ENCODE measurements around the gene MLLT3. TPM values are rescaled to one million over a fixed set of nuclear protein-coding genes. Genes with fewer than 3 reads are reported as not detected.

The MLLT3 gene
- total RNA-seq, 3 donors from 2014 or later = 8.8 to 30.3 (median 22.6) TPM

DNA sequence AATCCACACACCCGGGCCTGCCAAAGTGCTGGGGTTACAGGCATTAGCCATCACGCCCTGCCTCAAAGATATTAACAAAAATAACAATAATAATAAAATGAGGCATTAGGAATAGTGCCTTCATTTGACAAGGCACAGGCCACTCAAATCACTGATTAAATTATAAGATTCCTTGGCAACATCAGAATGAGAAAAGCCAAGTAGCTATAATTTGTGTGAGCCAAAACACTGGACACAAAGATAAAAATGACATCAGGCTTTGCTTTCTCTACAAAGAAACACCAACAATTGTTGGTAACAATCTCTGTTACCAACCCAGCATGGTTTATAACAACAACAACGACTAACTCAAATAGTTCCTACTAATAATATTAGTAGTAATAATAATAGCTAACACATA lies 73.2 kb downstream of the MLLT3 start:
- Histone ChIP-seq H3K4me1 (no peaks in the 10 kb centered on the region), H3K9me3 (no peaks in the 10 kb centered on the region), H3K36me3 (no peaks in the 10 kb centered on the region), H3K27ac (no peak overlapping the region), H3K4me3 (no peak overlapping the region), H3K27me3 (no peaks in the 10 kb centered on the region)
- TF ChIP-seq POLR2A (IDR thresholded peaks at IDR 0.05) (no peak), POLR2AphosphoS5 (IDR thresholded peaks at IDR 0.05) (no peak)
- TF ChIP-seq, protein P1, sequence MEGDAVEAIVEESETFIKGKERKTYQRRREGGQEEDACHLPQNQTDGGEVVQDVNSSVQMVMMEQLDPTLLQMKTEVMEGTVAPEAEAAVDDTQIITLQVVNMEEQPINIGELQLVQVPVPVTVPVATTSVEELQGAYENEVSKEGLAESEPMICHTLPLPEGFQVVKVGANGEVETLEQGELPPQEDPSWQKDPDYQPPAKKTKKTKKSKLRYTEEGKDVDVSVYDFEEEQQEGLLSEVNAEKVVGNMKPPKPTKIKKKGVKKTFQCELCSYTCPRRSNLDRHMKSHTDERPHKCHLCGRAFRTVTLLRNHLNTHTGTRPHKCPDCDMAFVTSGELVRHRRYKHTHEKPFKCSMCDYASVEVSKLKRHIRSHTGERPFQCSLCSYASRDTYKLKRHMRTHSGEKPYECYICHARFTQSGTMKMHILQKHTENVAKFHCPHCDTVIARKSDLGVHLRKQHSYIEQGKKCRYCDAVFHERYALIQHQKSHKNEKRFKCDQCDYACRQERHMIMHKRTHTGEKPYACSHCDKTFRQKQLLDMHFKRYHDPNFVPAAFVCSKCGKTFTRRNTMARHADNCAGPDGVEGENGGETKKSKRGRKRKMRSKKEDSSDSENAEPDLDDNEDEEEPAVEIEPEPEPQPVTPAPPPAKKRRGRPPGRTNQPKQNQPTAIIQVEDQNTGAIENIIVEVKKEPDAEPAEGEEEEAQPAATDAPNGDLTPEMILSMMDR (IDR thresholded peaks at IDR 0.05) = no peak
- intact Hi-C loops (cut with DNase I; ENCODE audit: low total_unique reads) = no loop called here
- DNase-seq (ENCODE audit: low spot score in 2 of 2) = no peak

DNA sequence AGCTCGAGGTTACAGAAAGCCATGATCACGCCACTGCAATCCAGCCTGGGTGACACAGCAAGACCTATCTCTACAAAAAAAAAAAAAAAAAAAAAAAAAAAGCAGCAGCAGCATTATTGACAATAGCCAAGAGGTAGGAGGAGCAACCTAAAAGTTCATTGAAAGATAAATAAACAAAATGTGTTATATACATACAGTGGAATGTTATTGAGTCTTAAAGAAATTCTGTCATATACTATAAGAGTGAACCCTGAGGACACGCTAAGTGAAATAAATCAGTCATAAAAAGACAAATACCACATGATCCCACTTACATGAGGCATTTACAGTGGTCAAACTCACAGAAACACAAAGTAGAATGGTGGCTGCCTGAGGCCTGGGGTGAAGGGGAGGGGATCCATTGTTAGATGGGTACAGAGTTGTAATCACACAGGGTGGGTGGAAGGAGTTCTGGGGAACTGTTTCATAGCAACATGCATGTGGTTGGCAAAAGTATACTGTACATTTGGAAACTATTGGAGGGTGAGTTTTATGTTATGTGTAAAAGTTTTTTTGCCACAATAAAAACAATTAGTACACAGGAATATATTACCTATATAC lies 77.2 kb downstream of the MLLT3 start:
- Histone ChIP-seq H3K36me3 (no peaks in the 10 kb centered on the region), H3K9me3 (peaks cover 6 to 11% of the 10 kb centered on the region in 2 donors), H3K4me1 (no peaks in the 10 kb centered on the region), H3K27ac (no peak overlapping the region), H3K4me3 (no peak overlapping the region), H3K27me3 (no peaks in the 10 kb centered on the region)
- TF ChIP-seq, protein P1 (IDR thresholded peaks at IDR 0.05) = no peak
- TF ChIP-seq POLR2AphosphoS5 (IDR thresholded peaks at IDR 0.05) = no peak
- TF ChIP-seq POLR2A (IDR thresholded peaks at IDR 0.05) = no peak
- DNase-seq (ENCODE audit: low spot score in 2 of 2) = no peak
- intact Hi-C loops (cut with DNase I; ENCODE audit: low total_unique reads) = no loop called here

DNA sequence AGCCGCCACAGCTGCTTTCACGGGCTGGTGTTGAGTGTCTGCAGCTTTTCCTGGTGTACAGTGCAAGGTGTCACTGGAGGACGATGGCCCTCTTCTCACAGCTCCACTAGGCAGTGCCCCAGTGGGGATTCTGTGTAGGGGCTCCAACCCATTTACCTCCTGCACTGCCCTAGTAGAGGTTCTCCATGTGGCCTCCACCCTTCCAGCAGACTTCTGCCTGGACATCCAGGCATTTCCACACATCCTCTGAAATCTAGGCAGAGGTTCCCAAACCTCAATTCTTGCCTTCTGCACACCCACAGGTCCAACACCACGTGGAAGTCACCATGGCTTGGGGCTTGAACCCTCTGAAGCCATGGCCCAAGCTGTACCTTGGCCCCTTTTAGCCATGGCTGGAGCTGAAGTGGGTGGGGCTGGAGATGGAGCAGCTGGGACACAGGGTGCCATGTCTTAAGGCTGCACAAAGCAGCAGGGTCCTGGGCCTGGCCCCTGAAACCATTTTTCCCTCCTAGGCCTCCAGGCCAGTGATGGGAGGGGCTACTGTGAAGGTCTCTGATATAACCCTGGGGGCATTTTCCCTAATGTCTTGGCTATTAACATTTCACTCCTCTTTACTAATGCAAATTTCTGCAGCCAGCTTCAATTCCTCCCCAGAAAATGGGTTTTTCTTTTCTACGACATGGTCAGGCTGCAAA lies 82.0 kb downstream of the MLLT3 start:
- Histone ChIP-seq H3K4me3 (no peak overlapping the region), H3K9me3 (peaks cover 11 to 17% of the 10 kb centered on the region in 2 donors), H3K27ac (no peak overlapping the region), H3K36me3 (no peaks in the 10 kb centered on the region), H3K27me3 (no peaks in the 10 kb centered on the region), H3K4me1 (no peaks in the 10 kb centered on the region)
- intact Hi-C loops (cut with DNase I; ENCODE audit: low total_unique reads) = no loop called here
- TF ChIP-seq POLR2AphosphoS5 (IDR thresholded peaks at IDR 0.05) = no peak
- TF ChIP-seq POLR2A (IDR thresholded peaks at IDR 0.05) = no peak
- TF ChIP-seq, protein P1 (IDR thresholded peaks at IDR 0.05) = no peak
- no peak for DNase-seq (ENCODE audit: low spot score in 2 of 2)

DNA sequence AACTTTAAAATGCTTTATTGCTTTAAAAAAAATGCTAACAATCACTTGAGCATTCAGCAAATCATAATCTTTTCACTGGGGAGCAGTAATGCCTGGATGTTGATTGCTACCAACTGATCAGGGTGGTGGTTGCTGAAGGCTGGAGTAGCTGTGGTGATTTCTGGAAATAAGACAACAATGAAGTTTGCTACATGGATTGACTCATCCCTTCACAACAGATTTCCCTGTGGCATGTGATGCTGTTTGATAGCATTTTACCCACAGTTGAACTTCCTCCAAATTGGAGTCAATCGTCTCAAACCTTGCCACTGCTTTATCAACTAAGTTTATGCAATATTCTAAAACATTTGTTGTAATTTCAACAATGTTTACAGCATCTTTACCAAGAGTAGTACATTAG lies 83.3 kb downstream of the MLLT3 start:
- no peaks in the 10 kb centered on the region for H3K27me3 ChIP-seq
- no peaks in the 10 kb centered on the region for H3K36me3 ChIP-seq
- intact Hi-C loops (cut with DNase I; ENCODE audit: low total_unique reads) = no loop called here
- no peaks in the 10 kb centered on the region for H3K4me1 ChIP-seq
- no peak for TF ChIP-seq POLR2A (IDR thresholded peaks at IDR 0.05)
- no peak overlapping the region for H3K4me3 ChIP-seq
- peaks cover 11 to 17% of the 10 kb centered on the region in 2 donors for H3K9me3 ChIP-seq
- no peak overlapping the region for H3K27ac ChIP-seq
- no peak for DNase-seq (ENCODE audit: low spot score in 2 of 2)

DNA sequence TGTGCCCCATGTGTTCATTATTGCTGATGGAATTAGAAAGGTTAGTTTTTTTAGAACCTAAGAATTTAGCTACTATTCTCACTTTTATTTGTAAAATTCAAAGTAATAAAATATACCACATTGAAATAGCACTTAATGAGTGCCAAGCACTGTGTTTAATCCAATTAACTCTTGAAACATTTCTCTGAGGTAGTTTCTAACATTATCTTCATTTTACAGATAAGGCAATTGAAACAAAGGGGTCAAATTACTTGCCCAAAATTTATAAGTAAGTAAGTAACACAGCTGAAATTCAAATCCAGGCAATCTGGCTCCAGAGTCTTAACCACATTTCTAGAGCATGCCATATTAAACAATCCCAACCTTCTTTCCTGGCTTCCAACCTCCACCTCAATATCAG lies 84.2 kb downstream of the MLLT3 start:
- H3K4me1 ChIP-seq = no peaks in the 10 kb centered on the region
- H3K36me3 ChIP-seq = no peaks in the 10 kb centered on the region
- H3K4me3 ChIP-seq = no peak overlapping the region
- TF ChIP-seq POLR2AphosphoS5 (IDR thresholded peaks at IDR 0.05) = no peak
- TF ChIP-seq, protein P1 (IDR thresholded peaks at IDR 0.05) = no peak
- no peak for TF ChIP-seq POLR2A (IDR thresholded peaks at IDR 0.05)
- no peak overlapping the region for H3K27ac ChIP-seq
- intact Hi-C loops (cut with DNase I; ENCODE audit: low total_unique reads) = no loop called here
- H3K27me3 ChIP-seq = no peaks in the 10 kb centered on the region
- H3K9me3 ChIP-seq = peaks cover 11 to 17% of the 10 kb centered on the region in 2 donors
- no peak for DNase-seq (ENCODE audit: low spot score in 2 of 2)
